Stomach smooth muscle (tissue), 2 donors: ENCODE data around the gene ACBD6.

Experiments
- H3K27ac ChIP-seq: one replicate; pipeline ENCODE4 v1.7.0; 2013; ENCODE audit warnings: mild to moderate bottlenecking, low read length, inconsistent platforms
- H3K27me3 ChIP-seq, 2 donors: one replicate each; pipeline ENCODE4 v1.7.0; 2013; ENCODE audit warnings: low read length in 2 of 2; ENCODE audit not compliant: insufficient read depth in 2 of 2, control insufficient read depth in 1 of 2
- H3K36me3 ChIP-seq, 2 donors: one replicate each; pipeline ENCODE4 v1.7.0; 2013; ENCODE audit warnings: low read length in 2 of 2; ENCODE audit not compliant: control insufficient read depth in 2 of 2, insufficient read depth in 2 of 2
- H3K4me1 ChIP-seq: one replicate; pipeline ENCODE4 v1.7.0; 2013; ENCODE audit warnings: low read length; ENCODE audit not compliant: control insufficient read depth, insufficient read depth
- H3K4me3 ChIP-seq, 2 donors: one replicate each; pipeline ENCODE4 v1.7.0; 2013; ENCODE audit warnings: low read length in 2 of 2
- H3K9ac ChIP-seq, 2 donors: one replicate each; pipeline ENCODE4 v1.7.0; 2013; ENCODE audit warnings: low read length in 2 of 2, mild to moderate bottlenecking in 1 of 2
- H3K9me3 ChIP-seq, 2 donors: one replicate each; pipeline ENCODE4 v1.7.0; 2013; ENCODE audit warnings: low read length in 2 of 2; ENCODE audit not compliant: control insufficient read depth in 2 of 2
- donor health status: healthy.
- donor health status: Pancreatic carcinoma.

Gene ACBD6

DNA sequence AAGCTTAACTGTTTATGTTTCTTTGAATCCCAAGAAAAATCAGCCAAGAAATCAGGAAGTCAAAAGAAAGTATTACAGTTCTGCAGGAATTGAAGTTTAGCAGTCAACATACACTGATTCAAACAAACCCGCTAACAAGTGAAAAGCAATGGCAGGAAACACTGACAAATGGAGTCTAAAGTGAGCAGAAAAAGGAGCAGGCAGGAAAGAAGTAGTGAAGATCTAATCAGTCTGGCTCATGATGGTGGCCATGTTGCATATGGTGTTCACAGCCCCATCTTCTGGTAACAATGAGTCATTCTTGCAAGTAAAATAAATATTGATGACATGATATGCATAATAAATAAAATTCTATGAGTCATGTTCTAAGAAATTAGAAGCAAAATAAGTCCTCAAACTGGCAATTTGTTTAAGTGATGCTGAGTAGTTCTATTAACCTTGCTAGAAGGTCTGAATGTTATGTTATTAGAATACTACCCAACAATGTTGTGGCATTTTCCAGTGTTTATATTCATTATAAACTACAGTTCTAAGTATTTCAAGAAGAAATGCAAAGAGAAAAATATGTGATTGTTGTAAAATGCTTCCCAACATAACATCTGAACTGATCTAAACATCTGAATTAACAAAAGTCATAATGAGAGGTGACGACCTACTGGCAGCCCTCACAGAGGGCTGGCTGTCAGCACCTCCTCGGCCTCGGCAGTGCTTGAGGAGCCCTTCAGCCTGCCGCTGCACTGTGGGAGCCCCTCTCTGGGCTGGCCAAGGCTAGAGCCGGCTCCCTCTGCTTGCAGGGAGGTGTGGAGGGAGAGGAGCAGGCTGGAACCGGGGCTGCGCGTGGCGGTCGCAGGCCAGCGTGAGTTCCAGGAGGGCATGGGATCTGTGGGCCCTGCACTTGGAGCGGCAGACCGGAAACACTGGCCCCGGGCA lies 5.7 kb upstream of the ACBD6 start:
- H3K9ac ChIP-seq = no peak overlapping the region
- H3K4me3 ChIP-seq = no peak overlapping the region
- no peaks in the 10 kb centered on the region for H3K36me3 ChIP-seq
- H3K27me3 ChIP-seq = no peaks in the 10 kb centered on the region
- H3K4me1 ChIP-seq = no peaks in the 10 kb centered on the region
- no peak overlapping the region for H3K27ac ChIP-seq
- no peaks in the 10 kb centered on the region for H3K9me3 ChIP-seq

DNA sequence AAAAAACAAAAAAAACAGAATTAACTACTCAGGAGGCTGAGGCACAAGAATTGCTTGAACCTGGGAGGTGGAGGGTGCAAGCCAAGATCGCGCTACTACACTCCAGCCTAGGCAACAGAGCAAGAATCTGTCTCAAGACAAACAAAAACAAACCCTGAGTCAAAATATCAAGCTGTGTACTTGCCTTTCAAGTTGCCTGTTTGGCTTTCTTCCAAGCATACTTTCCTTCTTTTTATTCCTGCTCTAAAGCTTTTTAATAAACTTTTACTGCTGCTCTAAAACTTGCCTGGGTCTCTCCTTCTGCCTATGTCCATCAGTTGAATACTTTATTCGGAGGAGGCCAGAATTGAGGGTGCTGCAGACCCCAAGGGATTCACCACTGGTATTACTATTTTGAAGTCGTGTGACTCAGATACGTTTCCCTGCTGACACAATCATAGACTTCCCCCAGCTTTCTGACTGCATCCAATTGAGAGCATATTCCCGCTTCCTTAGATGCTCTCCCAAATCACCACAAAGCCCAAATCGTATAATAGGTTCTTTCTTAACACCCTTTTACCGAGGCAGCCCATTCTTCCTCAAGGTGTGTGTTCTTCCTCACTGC lies 3.5 kb upstream of the ACBD6 start:
- H3K27ac ChIP-seq = no peak overlapping the region
- peaks cover 3% of the 10 kb centered on the region for H3K4me1 ChIP-seq
- H3K27me3 ChIP-seq = no peaks in the 10 kb centered on the region
- no peaks in the 10 kb centered on the region for H3K36me3 ChIP-seq
- H3K9me3 ChIP-seq = no peaks in the 10 kb centered on the region
- no peak overlapping the region for H3K4me3 ChIP-seq
- H3K9ac ChIP-seq = no peak overlapping the region

DNA sequence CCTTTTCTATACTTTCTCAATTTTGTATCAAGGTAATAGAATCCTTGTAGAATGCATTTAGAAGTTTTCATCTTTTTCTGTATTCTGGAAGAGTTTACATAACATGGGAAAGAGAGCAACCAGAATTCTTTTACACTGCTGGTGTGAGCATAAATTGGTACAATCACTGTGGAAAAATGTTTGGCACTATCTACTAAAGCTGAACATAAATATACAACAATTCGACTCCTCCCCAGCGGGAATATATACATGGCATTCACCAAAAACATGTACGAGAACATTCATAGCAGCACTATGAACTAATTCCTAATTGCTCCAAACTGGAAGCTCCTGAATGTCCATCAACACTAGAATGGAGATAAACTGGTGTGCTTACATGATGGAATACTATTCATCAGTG lies 1.8 kb upstream of the ACBD6 start:
- H3K9ac ChIP-seq = no peak overlapping the region
- no peaks in the 10 kb centered on the region for H3K27me3 ChIP-seq
- peaks cover 3% of the 10 kb centered on the region for H3K4me1 ChIP-seq
- no peak overlapping the region for H3K27ac ChIP-seq
- H3K4me3 ChIP-seq = no peak overlapping the region
- H3K9me3 ChIP-seq = no peaks in the 10 kb centered on the region
- H3K36me3 ChIP-seq = no peaks in the 10 kb centered on the region

DNA sequence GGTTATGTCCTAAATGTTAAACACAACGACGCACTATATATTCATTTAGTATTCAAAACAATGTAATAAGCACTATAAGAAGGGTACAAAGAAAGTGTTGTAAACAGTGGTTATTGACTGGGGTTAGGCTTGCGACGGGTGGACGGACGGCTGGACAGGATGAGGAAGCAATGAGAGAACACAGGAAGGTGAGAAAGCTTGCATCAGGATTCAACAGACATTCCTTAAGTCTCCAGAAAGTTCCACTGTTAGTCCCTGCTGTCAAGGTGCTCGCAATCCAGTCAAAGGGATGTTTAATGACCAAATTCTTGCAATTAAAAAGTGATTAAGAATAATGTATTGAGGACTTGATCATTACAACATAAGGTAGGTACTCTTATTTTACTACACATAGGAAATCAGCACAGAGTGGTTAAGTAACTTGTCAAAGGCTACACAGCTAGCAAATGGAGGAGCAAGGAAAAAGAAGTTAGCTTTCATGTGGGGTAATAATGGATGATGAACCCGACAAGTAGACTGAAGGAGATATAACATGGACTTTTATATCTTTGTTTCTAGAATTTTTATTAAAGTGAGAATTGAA lies 994 bp upstream of the ACBD6 start:
- Histone ChIP-seq H3K36me3 (no peaks in the 10 kb centered on the region), H3K27me3 (no peaks in the 10 kb centered on the region), H3K4me1 (peaks cover 3% of the 10 kb centered on the region), H3K9ac (peak overlapping the region; percentile 86 to 88), H3K9me3 (no peaks in the 10 kb centered on the region), H3K27ac (peak overlapping the region; percentile 83), H3K4me3 (peak overlapping the region; percentile 91 to 95)

DNA sequence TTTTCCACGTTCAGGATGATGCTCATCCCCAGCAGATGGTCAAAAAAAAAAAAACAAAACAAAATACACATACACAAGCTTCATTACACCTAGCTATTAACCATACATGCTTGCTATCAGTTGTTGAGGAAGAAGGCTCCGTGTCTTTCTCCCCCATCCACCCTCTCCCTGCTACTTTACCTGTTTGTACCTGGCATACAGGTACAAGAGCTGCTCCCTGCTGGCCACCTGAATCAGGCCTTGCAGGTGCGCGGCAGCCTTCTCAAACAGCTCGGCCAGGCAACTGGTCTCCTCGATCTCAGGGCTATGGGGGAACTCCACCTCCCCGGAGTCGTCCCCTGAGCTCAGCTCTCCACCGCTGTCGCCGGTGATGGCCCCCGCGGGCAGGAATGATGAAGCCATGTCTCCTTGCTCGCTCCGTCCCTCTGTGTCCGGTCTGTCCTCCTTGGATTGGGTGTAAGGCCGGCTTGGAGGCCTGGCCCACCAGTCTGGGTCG lies 464 bp downstream of the ACBD6 start:
- no peaks in the 10 kb centered on the region for H3K9me3 ChIP-seq
- no peaks in the 10 kb centered on the region for H3K27me3 ChIP-seq
- peaks cover 3% of the 10 kb centered on the region for H3K4me1 ChIP-seq
- peak overlapping the region; percentile 86 to 88 for H3K9ac ChIP-seq
- peak overlapping the region; percentile 91 to 95 for H3K4me3 ChIP-seq
- peak overlapping the region; percentile 83 for H3K27ac ChIP-seq
- H3K36me3 ChIP-seq = no peaks in the 10 kb centered on the region

DNA sequence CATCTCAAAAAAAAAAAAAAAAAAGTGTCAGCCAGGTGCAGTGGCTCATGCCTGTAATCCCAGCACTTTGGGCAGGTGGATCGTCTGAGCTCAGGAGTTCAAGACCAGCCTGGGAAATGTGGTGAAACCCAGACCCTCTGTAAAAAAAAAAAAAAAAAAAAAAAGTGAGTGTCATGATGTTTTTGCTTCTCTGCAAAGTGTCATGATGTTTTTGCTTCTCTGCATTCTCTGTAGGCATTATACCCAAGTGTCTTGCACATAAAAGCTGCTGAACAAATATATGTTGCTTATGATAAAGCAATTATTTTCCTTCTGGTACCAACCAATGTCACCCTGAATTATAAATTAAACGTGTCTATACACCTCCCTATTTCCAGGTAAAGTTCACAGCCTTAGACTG lies 1.7 kb downstream of the ACBD6 start:
- H3K4me3 ChIP-seq = peak overlapping the region in 1 of 2 donors; percentile 13
- H3K9ac ChIP-seq = no peak overlapping the region
- H3K27me3 ChIP-seq = no peaks in the 10 kb centered on the region
- no peak overlapping the region for H3K27ac ChIP-seq
- peaks cover 3% of the 10 kb centered on the region for H3K4me1 ChIP-seq
- H3K36me3 ChIP-seq = no peaks in the 10 kb centered on the region
- H3K9me3 ChIP-seq = no peaks in the 10 kb centered on the region

DNA sequence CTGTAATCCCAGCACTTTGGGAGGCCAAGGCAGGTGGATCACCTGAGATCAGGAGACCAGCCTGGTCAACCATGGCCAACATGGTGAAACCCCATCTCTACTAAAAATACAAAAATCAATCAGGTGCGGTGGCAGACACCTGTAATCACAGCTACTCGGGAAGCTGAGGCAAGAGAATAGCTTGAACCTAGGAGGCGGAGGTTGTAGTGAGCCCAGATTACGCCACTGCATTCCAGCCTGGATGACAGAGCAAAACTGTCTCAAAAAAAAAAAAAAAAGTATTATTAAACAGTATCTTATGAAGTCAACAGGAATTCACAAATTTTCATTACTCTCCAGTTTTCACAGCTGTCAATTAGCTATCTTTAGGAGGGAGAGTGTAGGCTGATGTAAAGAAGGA lies 3.8 kb downstream of the ACBD6 start:
- Histone ChIP-seq H3K27ac (no peak overlapping the region), H3K4me3 (no peak overlapping the region), H3K9me3 (no peaks in the 10 kb centered on the region), H3K9ac (no peak overlapping the region), H3K27me3 (no peaks in the 10 kb centered on the region), H3K36me3 (peaks cover 0 to 3% of the 10 kb centered on the region in 2 donors), H3K4me1 (peaks cover 3% of the 10 kb centered on the region)

DNA sequence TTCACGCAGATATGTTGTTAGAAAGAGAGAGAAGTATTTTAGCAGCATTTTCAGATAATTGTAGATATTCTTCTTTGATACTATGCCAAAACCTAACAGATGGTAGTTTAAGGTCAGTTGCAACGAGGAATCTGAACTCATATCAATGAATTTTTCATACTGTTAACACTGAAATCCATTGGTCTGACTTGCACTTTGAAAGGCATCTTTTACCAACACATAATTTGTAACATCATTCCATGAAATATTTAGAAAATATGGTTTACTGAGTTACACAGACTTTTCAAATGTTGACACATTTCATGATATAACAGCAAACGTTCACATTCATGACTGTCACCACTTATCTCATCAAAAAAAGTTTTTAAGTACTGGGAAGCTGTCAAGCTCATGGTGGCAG lies 4.6 kb downstream of the ACBD6 start:
- no peak overlapping the region for H3K27ac ChIP-seq
- no peak overlapping the region for H3K9ac ChIP-seq
- H3K27me3 ChIP-seq = no peaks in the 10 kb centered on the region
- peaks cover 0 to 3% of the 10 kb centered on the region in 2 donors for H3K36me3 ChIP-seq
- H3K4me3 ChIP-seq = no peak overlapping the region
- H3K9me3 ChIP-seq = no peaks in the 10 kb centered on the region
- H3K4me1 ChIP-seq = peaks cover 3% of the 10 kb centered on the region

DNA sequence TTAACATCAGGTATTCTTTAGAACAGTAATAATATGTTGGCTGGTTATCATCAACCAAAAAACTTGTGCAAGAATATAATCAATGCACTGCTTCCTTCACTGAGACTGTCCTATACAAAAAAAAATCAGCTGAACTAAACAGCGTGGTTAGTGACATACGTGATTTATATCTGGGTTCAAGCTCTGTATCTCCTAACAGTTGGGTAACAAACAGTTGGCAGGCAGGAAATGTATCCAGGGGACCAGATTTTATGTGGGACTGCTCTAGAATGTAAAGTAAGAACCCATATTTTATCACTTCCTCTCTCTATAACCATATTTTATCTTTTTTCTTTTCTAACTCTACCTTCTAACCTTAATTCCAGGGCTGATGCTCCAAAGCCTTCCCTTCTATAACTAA lies 8.0 kb downstream of the ACBD6 start:
- Histone ChIP-seq H3K4me3 (no peak overlapping the region), H3K9me3 (no peaks in the 10 kb centered on the region), H3K9ac (no peak overlapping the region), H3K36me3 (peaks cover 0 to 5% of the 10 kb centered on the region in 2 donors), H3K4me1 (no peaks in the 10 kb centered on the region), H3K27ac (no peak overlapping the region), H3K27me3 (no peaks in the 10 kb centered on the region)

DNA sequence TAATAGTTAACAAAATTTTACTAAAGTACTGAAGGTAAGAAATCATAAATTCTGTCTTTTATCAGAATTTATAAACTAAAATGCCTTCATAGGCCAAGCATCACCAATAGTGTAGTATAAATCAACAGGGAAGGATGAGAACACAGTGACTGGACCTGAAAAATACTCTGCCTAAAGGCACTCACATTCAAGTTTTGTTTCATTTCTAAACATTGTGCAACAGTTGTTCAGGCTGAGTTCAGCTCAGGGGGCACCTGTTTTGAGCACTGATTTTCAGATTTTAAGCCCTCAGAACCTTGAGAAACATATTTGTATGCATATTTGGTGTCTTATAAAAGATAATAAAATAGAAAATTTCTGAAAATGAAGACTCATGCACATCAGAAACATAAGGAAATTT lies 12.4 kb downstream of the ACBD6 start:
- no peak overlapping the region for H3K9ac ChIP-seq
- H3K4me1 ChIP-seq = no peaks in the 10 kb centered on the region
- peaks cover 5 to 10% of the 10 kb centered on the region in 2 donors for H3K36me3 ChIP-seq
- H3K27me3 ChIP-seq = no peaks in the 10 kb centered on the region
- no peak overlapping the region for H3K4me3 ChIP-seq
- no peak overlapping the region for H3K27ac ChIP-seq
- no peaks in the 10 kb centered on the region for H3K9me3 ChIP-seq
